GM23248 (cell line): ENCODE data around the gene RRAGB. TPM values are rescaled to one million over a fixed set of nuclear protein-coding genes. Genes with fewer than 3 reads are reported as not detected.
"Not testable (repeated sequence)": the region's sequence is repeated elsewhere in the genome, so short reads cannot be mapped to it uniquely, and the experiment has no call there.

Experiments used
- DNase-seq: peaks from one replicate; pipeline ENCODE4 v3.0.0-alpha.2; 2015
- H2AFZ ChIP-seq: fragments of 200-600 bp; sonication (generic); 2 replicates; pipeline ENCODE4 v1.6.1; 2016; ENCODE audit warnings: antibody characterized with exemption
- H3F3A ChIP-seq: fragments of 200-600 bp; sonication (generic); 2 replicates; pipeline ENCODE4 v1.6.1; 2016; ENCODE audit warnings: mild to moderate bottlenecking, antibody characterized with exemption, mixed run types; ENCODE audit not compliant: insufficient read depth
- H3K27ac ChIP-seq: fragments of 200-600 bp; sonication (generic); 2 replicates; pipeline ENCODE4 v1.5.1; 2016; ENCODE audit warnings: mild to moderate bottlenecking
- H3K27me3 ChIP-seq: fragments of 200-600 bp; sonication (generic); replicated peaks from 2 replicates; pipeline ENCODE4 v1.6.1; 2016; ENCODE audit warnings: mild to moderate bottlenecking; ENCODE audit not compliant: insufficient read depth
- H3K36me3 ChIP-seq: fragments of 200-600 bp; sonication (generic); 2 replicates; pipeline ENCODE4 v1.6.1; 2016; ENCODE audit warnings: low read depth, mild to moderate bottlenecking
- H3K4me1 ChIP-seq: fragments of 200-600 bp; sonication (generic); 2 replicates; pipeline ENCODE4 v1.6.1; 2016; ENCODE audit warnings: mild to moderate bottlenecking; ENCODE audit not compliant: insufficient read depth
- H3K4me2 ChIP-seq: fragments of 200-600 bp; sonication (generic); one replicate; pipeline ENCODE4 v1.6.1; 2016; ENCODE audit warnings: mild to moderate bottlenecking; ENCODE audit not compliant: unreplicated experiment
- H3K4me3 ChIP-seq: fragments of 200-600 bp; sonication (generic); 2 replicates; pipeline ENCODE4 v1.5.1; 2016; ENCODE audit warnings: mild to moderate bottlenecking
- H3K79me2 ChIP-seq: fragments of 200-600 bp; sonication (generic); 2 replicates; pipeline ENCODE4 v1.6.1; 2016; ENCODE audit warnings: mild to moderate bottlenecking; ENCODE audit not compliant: insufficient read depth
- H3K9ac ChIP-seq: fragments of 200-600 bp; sonication (generic); 2 replicates; pipeline ENCODE4 v1.6.1; 2016; ENCODE audit warnings: mild to moderate bottlenecking
- H3K9me2 ChIP-seq: fragments of 200-600 bp; sonication (generic); 2 replicates; pipeline ENCODE4 v1.6.1; 2016; ENCODE audit warnings: mixed run types, mild to moderate bottlenecking, moderate library complexity; ENCODE audit not compliant: insufficient read depth
- H3K9me3 ChIP-seq: fragments of 200-600 bp; sonication (generic); one replicate; pipeline ENCODE4 v1.6.1; 2017; ENCODE audit warnings: low read depth
- H4K20me1 ChIP-seq: fragments of 200-600 bp; sonication (generic); 2 replicates; pipeline ENCODE4 v1.6.0; 2016; ENCODE audit not compliant: insufficient read depth
- EZH2 ChIP-seq: fragments of 200-600 bp; sonication (generic); IDR thresholded peaks from 2 replicates; pipeline ENCODE4 v1.6.1; 2018; ENCODE audit warnings: antibody characterized with exemption, mild to moderate bottlenecking; ENCODE audit not compliant: insufficient read depth, poor library complexity, severe bottlenecking
- EZH2phosphoT487 ChIP-seq: fragments of 200-600 bp; sonication (generic); IDR thresholded peaks from 2 replicates; pipeline ENCODE4 v1.6.1; 2018; ENCODE audit warnings: antibody characterized with exemption, moderate library complexity, mild to moderate bottlenecking, low read depth; ENCODE audit not compliant: insufficient read depth
- WGBS, 2 experiments: methylation state at CpG; one replicate each; pipeline ENCODE4 v1.1.6; 2015 to 2017; ENCODE audit warnings: low lambda C conversion rate in 2 of 2, low coverage in 1 of 2; ENCODE audit errors: missing lambda C conversion rate in 2 of 2; 5-methylcytosine and 5-hydroxymethylcytosine counted together
- in situ Hi-C: fragments of 300-500 bp; cut with MboI; formaldehyde crosslinking; loops from 2 replicates; pipeline ENCODE4 v1.15.0; 2020
- polyA plus RNA-seq: library from polyadenylated mRNA; unstranded; fragments of >200 nt; fragmentation: Nextera tagmentation; extraction: Ambion mirVana; gene quantifications from 2 replicates; pipeline ENCODE4 v1.2.1, GENCODE V29; 2016
- total RNA-seq: library from RNA; depleted of rRNA; stranded (reverse); fragments of >200 nt; shearing (Covaris generic); gene quantifications from 2 replicates; pipeline ENCODE4 v1.2.3, GENCODE V29; 2014

The RRAGB gene
- total and polyA plus RNA-seq, 2 experiments from 2014 or later = 19.0 to 21.3 TPM

- TF ChIP-seq EZH2phosphoT487 = no peak
- TF ChIP-seq EZH2 = no peak
- Histone ChIP-seq H3K36me3 (no peaks in the 10 kb centered on the region; the same call in 1 of the 2 replicates), H3F3A (no peaks in the 10 kb centered on the region), H3K4me2 (no peak overlapping the region), H2AFZ (no peak overlapping the region), H3K9me3 (no peaks in the 10 kb centered on the region), H3K79me2 (no peaks in the 10 kb centered on the region), H3K4me1 (no peaks in the 10 kb centered on the region), H3K27ac (no peak overlapping the region), H3K4me3 (no peak overlapping the region), H3K9ac (no peak overlapping the region), H4K20me1 (no peaks in the 10 kb centered on the region), H3K27me3 (no peaks in the 10 kb centered on the region), H3K9me2 (no peaks in the 10 kb centered on the region)
- in situ Hi-C loops = no loop called here
- no peak for DNase-seq
- 97 to 100% methylated on average over 2 of the region's 2 CpGs for WGBS, 2 experiments
Measured at GRCh38 chrX:55731826-55732225, 14.3 kb downstream of the RRAGB start.

GRCh38 chrX:55738969-55739368 is 21.4 kb downstream of the RRAGB start:
- no peaks in the 10 kb centered on the region for H3K9me3 ChIP-seq
- no peaks in the 10 kb centered on the region for H3K9me2 ChIP-seq
- in situ Hi-C loops = no loop called here
- no peaks in the 10 kb centered on the region for H3K4me1 ChIP-seq
- H3K79me2 ChIP-seq = no peaks in the 10 kb centered on the region
- TF ChIP-seq EZH2phosphoT487 (no peak), EZH2 (no peak)
- no peaks in the 10 kb centered on the region for H3K36me3 ChIP-seq
- H3K9ac ChIP-seq = no peak overlapping the region
- no peak overlapping the region for H3K4me3 ChIP-seq
- WGBS, 2 experiments = 79 to 80% methylated on average over 4 of the region's 4 CpGs
- no peak overlapping the region for H3K27ac ChIP-seq
- H2AFZ ChIP-seq = no peak overlapping the region
- no peak overlapping the region for H3K4me2 ChIP-seq
- H3F3A ChIP-seq = no peaks in the 10 kb centered on the region
- DNase-seq = no peak
- no peaks in the 10 kb centered on the region for H3K27me3 ChIP-seq
- H4K20me1 ChIP-seq = no peaks in the 10 kb centered on the region

- DNase-seq = no peak
- 95 to 100% methylated on average over 2 of the region's 2 CpGs for WGBS, 2 experiments
- Histone ChIP-seq H3K27ac (no peak overlapping the region), H3K27me3 (no peaks in the 10 kb centered on the region), H3K79me2 (no peaks in the 10 kb centered on the region), H3K36me3 (no peaks in the 10 kb centered on the region), H3K9ac (no peak overlapping the region), H3K4me3 (no peak overlapping the region), H3K9me3 (no peaks in the 10 kb centered on the region), H4K20me1 (no peaks in the 10 kb centered on the region), H2AFZ (no peak overlapping the region), H3K4me2 (no peak overlapping the region), H3K4me1 (no peaks in the 10 kb centered on the region), H3F3A (no peaks in the 10 kb centered on the region), H3K9me2 (no peaks in the 10 kb centered on the region)
- in situ Hi-C loops = no loop called here
- TF ChIP-seq EZH2 = no peak
- TF ChIP-seq EZH2phosphoT487 = no peak
Measured at GRCh38 chrX:55742649-55743048, 25.1 kb downstream of the RRAGB start.

GRCh38 chrX:55748463-55748862 is 30.9 kb downstream of the RRAGB start:
- in situ Hi-C loops, H3F3A ChIP-seq, H3K4me2 ChIP-seq, DNase-seq, H2AFZ ChIP-seq, H4K20me1 ChIP-seq, H3K4me3 ChIP-seq, H3K36me3 ChIP-seq, H3K9ac ChIP-seq, H3K27ac ChIP-seq, H3K9me2 ChIP-seq, H3K4me1 ChIP-seq, H3K27me3 ChIP-seq, H3K9me3 ChIP-seq, H3K79me2 ChIP-seq: not testable (repeated sequence)
- WGBS, 2 experiments = no CpG with 5 or more reads among the region's 24 CpGs

- Histone ChIP-seq H3K9ac (no peak overlapping the region), H2AFZ (no peak overlapping the region), H3K4me1 (no peaks in the 10 kb centered on the region), H3K9me3 (no peaks in the 10 kb centered on the region), H3K4me2 (no peak overlapping the region), H3K27ac (no peak overlapping the region), H3K27me3 (no peaks in the 10 kb centered on the region), H3K4me3 (no peak overlapping the region), H4K20me1 (no peaks in the 10 kb centered on the region), H3K79me2 (no peaks in the 10 kb centered on the region), H3K36me3 (no peaks in the 10 kb centered on the region; the same call in 1 of the 2 replicates), H3K9me2 (no peaks in the 10 kb centered on the region), H3F3A (no peaks in the 10 kb centered on the region)
- TF ChIP-seq EZH2 = no peak
- TF ChIP-seq EZH2phosphoT487 = no peak
- in situ Hi-C loops = no loop called here
- no peak for DNase-seq
- 8 to 33% methylated on average over 1 of the region's 1 CpG for WGBS, 2 experiments
Measured at GRCh38 chrX:55750256-55750655, 32.7 kb downstream of the RRAGB start.
